ENCODE measurements around the gene TSPAN11. TPM values are rescaled to one million over a fixed set of nuclear protein-coding genes. Genes with fewer than 3 reads are reported as not detected.
A peak's percentile ranks its signal among the peaks of the same experiment; 100 is the strongest.

The TSPAN11 gene
- total and polyA plus RNA-seq, 2 of the 8 experiments (the other 6 are each of a cell fraction or from before 2014, with no cell fraction given): 3.9 to 8.2 TPM

DNA sequence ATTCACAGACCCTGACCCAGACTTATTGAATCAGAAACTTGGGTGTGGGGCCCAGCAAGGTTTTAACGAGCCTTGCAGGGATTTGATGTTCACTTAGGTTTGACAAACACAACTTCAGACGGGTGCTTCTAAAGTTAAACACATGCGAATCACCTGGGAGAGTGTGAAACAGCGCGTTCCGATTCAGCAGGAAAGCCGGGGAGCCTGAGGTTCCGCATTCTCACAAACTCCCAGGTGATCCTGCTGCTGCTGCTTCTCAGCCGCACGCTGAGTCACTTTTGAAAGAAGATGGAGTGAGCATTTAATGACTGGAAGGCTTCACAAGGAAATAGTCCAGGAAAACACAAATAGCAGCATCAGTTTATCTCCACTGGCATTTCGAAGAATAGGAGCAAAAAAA is 102.9 kb downstream of the TSPAN11 start:
- Histone ChIP-seq H3K79me2 (ENCODE audit: control insufficient read depth in 1 of 2, insufficient read depth in 2 of 2, low read length in 2 of 2) (no peaks in the 10 kb centered on the region), H3K23me2 (ENCODE audit: low read depth, low read length) (no peaks in the 10 kb centered on the region; the same call in 1 of the 2 replicates), H3K36me3 (ENCODE audit: control insufficient read depth in 2 of 4, insufficient read depth in 4 of 4, low read length in 3 of 4) (no peaks in the 10 kb centered on the region), H3K4ac (replicated peaks; ENCODE audit: insufficient read length, low read depth, low read length) (no peak overlapping the region), H3K4me3 (ENCODE audit: extremely low read depth in 1 of 4, insufficient read depth in 2 of 4, low read depth in 3 of 4, low read length in 4 of 4) (no peak overlapping the region), H3K14ac (ENCODE audit: insufficient read length) (no peak overlapping the region), H4K5ac (ENCODE audit: insufficient read length, low read depth, low read length) (no peak overlapping the region), H2AK5ac (ENCODE audit: low read depth, low read length) (no peak overlapping the region), H2BK120ac (replicated peaks; ENCODE audit: low read depth, low read length) (no peak overlapping the region), H3K23ac (ENCODE audit: insufficient read length) (no peak overlapping the region), H3K18ac (ENCODE audit: extremely low read depth, low read length) (no peak overlapping the region), H2BK12ac (ENCODE audit: low read depth, low read length) (no peak overlapping the region), H3K56ac (replicated peaks; ENCODE audit: insufficient read length, low read depth, low read length) (no peak overlapping the region), H3K79me1 (ENCODE audit: low read depth, low read length) (no peaks in the 10 kb centered on the region), H3K27me3 (replicated peaks in 1 of 4; ENCODE audit: control insufficient read depth in 3 of 4, extremely low read depth in 1 of 4, insufficient read depth in 3 of 4, low read length in 3 of 4) (no peaks in the 10 kb centered on the region), H2AFZ (ENCODE audit: low read length) (no peak overlapping the region), H3K4me2 (ENCODE audit: insufficient read depth in 1 of 2, low read depth in 2 of 2, low read length in 2 of 2) (no peak overlapping the region), H2BK20ac (ENCODE audit: low read length) (no peak overlapping the region), H4K91ac (replicated peaks; ENCODE audit: insufficient read length, low read length) (no peak overlapping the region), H3K4me1 (replicated peaks in 1 of 4; ENCODE audit: control insufficient read depth in 3 of 4, insufficient read depth in 4 of 4, low read length in 3 of 4) (no peaks in the 10 kb centered on the region), H3K9ac (replicated peaks in 1 of 4; ENCODE audit: extremely low read depth in 1 of 4, low read depth in 3 of 4, low read length in 3 of 4) (no peak overlapping the region), H4K20me1 (replicated peaks in 1 of 2; ENCODE audit: control insufficient read depth in 1 of 2, insufficient read depth in 2 of 2, low read length in 2 of 2) (no peaks in the 10 kb centered on the region), H3K9me3 (ENCODE audit: insufficient read depth in 2 of 2, low read depth in 1 of 2, low read length in 1 of 2) (no peaks in the 10 kb centered on the region; a peak in 1 of 4 replicates), H3K27ac (ENCODE audit: low read depth, low read length) (no peak overlapping the region), H4K8ac (ENCODE audit: extremely low read depth, insufficient read depth, low read length) (no peak overlapping the region), H2BK15ac (ENCODE audit: low read length) (no peak overlapping the region), H2BK5ac (ENCODE audit: low read depth, low read length) (no peak overlapping the region)
- peak in 1 of 2 experiments; percentile 35 for DNase-seq (ENCODE audit: low read depth in 1 of 2, low spot score in 2 of 2)
- CTCF ChIA-PET (ENCODE audit: partially characterized antibody): no interaction called here
- POLR2A ChIA-PET (ENCODE audit: partially characterized antibody): interaction anchor here (1.4 kb wide), 1 partner anchor 10 kb away, joined by 3 read pairs; no protein-coding TSS in a partner anchor
- no peak for FAIRE-seq
- no peak for TF ChIP-seq CTBP2 (IDR thresholded peaks at IDR 0.05; ENCODE audit: borderline replicate concordance, insufficient read depth, insufficient read length, low read length)
- TF ChIP-seq CHD1 (IDR thresholded peaks at IDR 0.05; ENCODE audit: low read depth, low read length): no peak
- TF ChIP-seq KDM5A (IDR thresholded peaks at IDR 0.05; ENCODE audit: low read length): no peak
- no peak for TF ChIP-seq TBP (IDR thresholded peaks at IDR 0.05; ENCODE audit: low read depth, low read length)
- no peak for TF ChIP-seq GTF2F1 (IDR thresholded peaks at IDR 0.05; ENCODE audit: borderline replicate concordance, low read depth, low read length)
- TF ChIP-seq ASH2L (IDR thresholded peaks at IDR 0.05; ENCODE audit: low read length): no peak
- TF ChIP-seq NRF1 (IDR thresholded peaks at IDR 0.05; ENCODE audit: low read depth, low read length): no peak
- TF ChIP-seq BCL11A (IDR thresholded peaks at IDR 0.05; ENCODE audit: low read depth in 2 of 2, low read length in 2 of 2): no peak
- TF ChIP-seq HDAC2 (IDR thresholded peaks at IDR 0.05; ENCODE audit: borderline replicate concordance in 1 of 2, low read depth in 2 of 2, low read length in 2 of 2): no peak
- 82% methylated on average over 11 of the region's 11 CpGs; no CpG with 5 or more reads in 1 of the 2 experiments for WGBS, 2 experiments (ENCODE audit: extremely low coverage in 1 of 2, insufficient coverage in 1 of 2, insufficient read length in 1 of 2, insufficient replicate concordance in 2 of 2, low coverage in 1 of 2, low lambda C conversion rate in 2 of 2, missing lambda C conversion rate in 1 of 2)

All from H1 (cell line).